ENCODE results near the gene CD6.

GRCh38 chr11:60964801-60965200, 6.7 kb upstream of the CD6 start:
- TF ChIP-seq CTCF (IDR thresholded peaks at IDR 0.05) (no peak), POLR2A (IDR thresholded peaks at IDR 0.05) (no peak)
